HepG2 (cell line): ENCODE data around the gene PPP1R15A. TPM values are rescaled to one million over a fixed set of nuclear protein-coding genes. Genes with fewer than 3 reads are reported as not detected.
A peak's percentile ranks its signal among the peaks of the same experiment; 100 is the strongest.

Experiments used
- ATF7 ChIP-seq, 2 experiments: fragments of 450-650 bp in 1 of 2; sonication (generic) in 1 of 2; formaldehyde crosslinking in 1 of 2; IDR thresholded peaks; 2 replicates each; pipeline versions ENCODE4 v1.4.0 to v1.6.1; 2016 to 2020; ENCODE audit warnings: antibody characterized with exemption in 1 of 2, mild to moderate bottlenecking in 1 of 2, missing genetic modification reagents in 1 of 2
- BRCA1 ChIP-seq: sonication (generic); formaldehyde crosslinking; IDR thresholded peaks from 2 replicates; pipeline ENCODE4 v1.4.0; 2020; ENCODE audit warnings: missing genetic modification reagents
- HHEX ChIP-seq: IDR thresholded peaks from 2 replicates; pipeline ENCODE4 v1.6.1; 2016; ENCODE audit warnings: control low read depth
- HOXA7 ChIP-seq: sonication (generic); formaldehyde crosslinking; IDR thresholded peaks from 2 replicates; pipeline ENCODE4 v1.8.1; 2022; ENCODE audit warnings: mild to moderate bottlenecking, missing genetic modification reagents, moderate library complexity
- ISL2 ChIP-seq: sonication (generic); formaldehyde crosslinking; IDR thresholded peaks from 2 replicates; pipeline ENCODE4 v1.5.0; 2020; ENCODE audit warnings: missing genetic modification reagents
- NCOA1 ChIP-seq: sonication (generic); formaldehyde crosslinking; IDR thresholded peaks from 2 replicates; pipeline ENCODE4 v1.9.0; 2021; ENCODE audit warnings: missing genetic modification reagents
- PAWR ChIP-seq: sonication (generic); formaldehyde crosslinking; IDR thresholded peaks from 2 replicates; pipeline ENCODE4 v1.4.0; 2020; ENCODE audit warnings: missing genetic modification reagents, mild to moderate bottlenecking, borderline replicate concordance
- PLRG1 ChIP-seq: fragments of 450-650 bp; conservative IDR thresholded peaks from 2 replicates; pipeline ENCODE4 v1.6.1; 2016
- SAFB2 ChIP-seq: sonication (generic); formaldehyde crosslinking; IDR thresholded peaks from 2 replicates; pipeline ENCODE4 v1.5.1; 2020; ENCODE audit warnings: missing genetic modification reagents, low read depth, mild to moderate bottlenecking, borderline replicate concordance
- SOX13 ChIP-seq, 3 experiments: fragments of 450-650 bp in 1 of 3; sonication (generic) in 1 of 3; formaldehyde crosslinking in 1 of 3; IDR thresholded peaks in 2 of 3; conservative IDR thresholded peaks in 1 of 3; 2 replicates each; pipeline versions ENCODE4 v1.5.0 to v1.6.1; 2016 to 2020; ENCODE audit warnings: antibody characterized with exemption in 1 of 3, mild to moderate bottlenecking in 1 of 3, missing compliant biosample characterization in 1 of 3, missing genetic modification reagents in 1 of 3, moderate library complexity in 1 of 3
- TBX2 ChIP-seq: sonication (generic); formaldehyde crosslinking; IDR thresholded peaks from 2 replicates; pipeline ENCODE4 v1.5.0; 2020; ENCODE audit warnings: missing genetic modification reagents, mild to moderate bottlenecking, borderline replicate concordance
- TOPORS ChIP-seq: sonication (generic); formaldehyde crosslinking; IDR thresholded peaks from 2 replicates; pipeline ENCODE4 v1.8.0; 2023; ENCODE audit warnings: mild to moderate bottlenecking, missing genetic modification reagents
- ZNF431 ChIP-seq: sonication (generic); formaldehyde crosslinking; IDR thresholded peaks from 2 replicates; pipeline ENCODE4 v1.9.0; 2022; ENCODE audit warnings: missing genetic modification reagents, low read depth, mild to moderate bottlenecking, borderline replicate concordance
- polyA plus RNA-seq, 8 experiments: library from polyadenylated mRNA; depleted of rRNA in 3 of 8; stranded (reverse) in 7 of 8; unstranded in 1 of 8; fragments of >200 nt; fragmentation: Illumina TruSeq in 4 of 8; extraction: Trizol in 4 of 8; gene quantifications; 2 replicates each; pipeline versions ENCODE4 v1.2.1 to v1.2.3, GENCODE V29; 2011 to 2016; ENCODE audit warnings: low read depth in 4 of 8, missing spikeins in 1 of 8, mixed read lengths in 1 of 8; ENCODE audit not compliant: insufficient read depth in 1 of 8
- total RNA-seq, 5 experiments: library from RNA; depleted of rRNA; stranded (reverse); fragments of >200 nt; fragmentation: Illumina TruSeq; extraction: Trizol; gene quantifications; 2 replicates each; pipeline ENCODE4 v1.2.3, GENCODE V29; 2016; ENCODE audit warnings: low read depth in 1 of 5
- TF ChIP-seq, protein P1 (sequence below): sonication (generic); formaldehyde crosslinking; conservative IDR thresholded peaks from 2 replicates; pipeline ENCODE4 v1.5.0; 2020; ENCODE audit warnings: missing genetic modification reagents
- TF ChIP-seq, protein P2 (sequence below): sonication (generic); formaldehyde crosslinking; IDR thresholded peaks from 2 replicates; pipeline ENCODE4 v1.5.0; 2020; ENCODE audit warnings: missing genetic modification reagents
- TF ChIP-seq, protein P3 (sequence below): sonication (generic); formaldehyde crosslinking; conservative IDR thresholded peaks from 2 replicates; pipeline ENCODE4 v1.4.0; 2020; ENCODE audit warnings: mild to moderate bottlenecking, missing genetic modification reagents, moderate library complexity
- TF ChIP-seq, protein P4 (sequence below): sonication (generic); formaldehyde crosslinking; IDR thresholded peaks from 2 replicates; pipeline ENCODE4 v1.5.0; 2020; ENCODE audit warnings: mild to moderate bottlenecking, missing genetic modification reagents, borderline replicate concordance
- TF ChIP-seq, protein P5 (sequence below): sonication (generic); formaldehyde crosslinking; IDR thresholded peaks from 2 replicates; pipeline ENCODE4 v1.5.0; 2020; ENCODE audit warnings: missing genetic modification reagents, mild to moderate bottlenecking, borderline replicate concordance

Gene PPP1R15A
- total and polyA plus RNA-seq, 2 of the 13 experiments (the other 11 are each of a cell fraction or from before 2014, with no cell fraction given): 15.6 to 18.5 TPM

DNA sequence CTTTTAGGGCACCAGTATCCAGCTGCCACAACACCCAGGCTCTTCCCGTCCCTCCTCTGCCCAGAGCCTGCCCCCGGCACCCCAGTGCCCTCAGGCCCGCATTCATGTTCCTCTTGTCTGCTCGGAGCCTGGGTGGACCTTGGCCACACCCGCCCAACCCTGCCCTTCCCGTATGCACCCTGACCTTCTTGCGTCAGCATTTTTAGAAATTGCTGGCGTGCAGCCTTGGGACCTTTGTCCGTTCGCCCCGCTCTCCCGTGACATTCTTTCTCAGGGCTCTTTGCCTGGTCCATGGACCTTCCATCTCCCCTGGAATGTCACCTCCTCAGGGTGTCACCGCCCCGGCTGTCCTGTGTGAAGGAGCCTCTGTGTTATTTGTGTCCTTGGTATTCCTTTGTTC, 35.5 kb downstream of the PPP1R15A start (continued):
- no peak for TF ChIP-seq BRCA1 (CRISPR knock-in tag)
- TF ChIP-seq, protein P1, sequence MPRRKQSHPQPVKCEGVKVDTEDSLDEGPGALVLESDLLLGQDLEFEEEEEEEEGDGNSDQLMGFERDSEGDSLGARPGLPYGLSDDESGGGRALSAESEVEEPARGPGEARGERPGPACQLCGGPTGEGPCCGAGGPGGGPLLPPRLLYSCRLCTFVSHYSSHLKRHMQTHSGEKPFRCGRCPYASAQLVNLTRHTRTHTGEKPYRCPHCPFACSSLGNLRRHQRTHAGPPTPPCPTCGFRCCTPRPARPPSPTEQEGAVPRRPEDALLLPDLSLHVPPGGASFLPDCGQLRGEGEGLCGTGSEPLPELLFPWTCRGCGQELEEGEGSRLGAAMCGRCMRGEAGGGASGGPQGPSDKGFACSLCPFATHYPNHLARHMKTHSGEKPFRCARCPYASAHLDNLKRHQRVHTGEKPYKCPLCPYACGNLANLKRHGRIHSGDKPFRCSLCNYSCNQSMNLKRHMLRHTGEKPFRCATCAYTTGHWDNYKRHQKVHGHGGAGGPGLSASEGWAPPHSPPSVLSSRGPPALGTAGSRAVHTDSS: no peak
- no peak for TF ChIP-seq TBX2 (CRISPR knock-in tag)
- TF ChIP-seq SOX13 (IDR thresholded peaks at IDR 0.05): peak; percentile 56
- peak in 1 of 2 experiments; percentile 78; a peak in 2 of 4 replicates for TF ChIP-seq SOX13 (CRISPR knock-in tag; conservative IDR thresholded peaks at IDR 0.05 in 1 of 2, IDR thresholded peaks at IDR 0.05 in 1 of 2)
- no peak for TF ChIP-seq ZNF431 (CRISPR knock-in tag)
- TF ChIP-seq, protein P2, sequence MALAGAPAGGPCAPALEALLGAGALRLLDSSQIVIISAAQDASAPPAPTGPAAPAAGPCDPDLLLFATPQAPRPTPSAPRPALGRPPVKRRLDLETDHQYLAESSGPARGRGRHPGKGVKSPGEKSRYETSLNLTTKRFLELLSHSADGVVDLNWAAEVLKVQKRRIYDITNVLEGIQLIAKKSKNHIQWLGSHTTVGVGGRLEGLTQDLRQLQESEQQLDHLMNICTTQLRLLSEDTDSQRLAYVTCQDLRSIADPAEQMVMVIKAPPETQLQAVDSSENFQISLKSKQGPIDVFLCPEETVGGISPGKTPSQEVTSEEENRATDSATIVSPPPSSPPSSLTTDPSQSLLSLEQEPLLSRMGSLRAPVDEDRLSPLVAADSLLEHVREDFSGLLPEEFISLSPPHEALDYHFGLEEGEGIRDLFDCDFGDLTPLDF (CRISPR knock-in tag): no peak
- no peak for TF ChIP-seq ATF7 (IDR thresholded peaks at IDR 0.05)
- TF ChIP-seq ATF7 (CRISPR knock-in tag; IDR thresholded peaks at IDR 0.05): peak; percentile 89
- TF ChIP-seq NCOA1 (CRISPR knock-in tag): no peak
- TF ChIP-seq, protein P3, sequence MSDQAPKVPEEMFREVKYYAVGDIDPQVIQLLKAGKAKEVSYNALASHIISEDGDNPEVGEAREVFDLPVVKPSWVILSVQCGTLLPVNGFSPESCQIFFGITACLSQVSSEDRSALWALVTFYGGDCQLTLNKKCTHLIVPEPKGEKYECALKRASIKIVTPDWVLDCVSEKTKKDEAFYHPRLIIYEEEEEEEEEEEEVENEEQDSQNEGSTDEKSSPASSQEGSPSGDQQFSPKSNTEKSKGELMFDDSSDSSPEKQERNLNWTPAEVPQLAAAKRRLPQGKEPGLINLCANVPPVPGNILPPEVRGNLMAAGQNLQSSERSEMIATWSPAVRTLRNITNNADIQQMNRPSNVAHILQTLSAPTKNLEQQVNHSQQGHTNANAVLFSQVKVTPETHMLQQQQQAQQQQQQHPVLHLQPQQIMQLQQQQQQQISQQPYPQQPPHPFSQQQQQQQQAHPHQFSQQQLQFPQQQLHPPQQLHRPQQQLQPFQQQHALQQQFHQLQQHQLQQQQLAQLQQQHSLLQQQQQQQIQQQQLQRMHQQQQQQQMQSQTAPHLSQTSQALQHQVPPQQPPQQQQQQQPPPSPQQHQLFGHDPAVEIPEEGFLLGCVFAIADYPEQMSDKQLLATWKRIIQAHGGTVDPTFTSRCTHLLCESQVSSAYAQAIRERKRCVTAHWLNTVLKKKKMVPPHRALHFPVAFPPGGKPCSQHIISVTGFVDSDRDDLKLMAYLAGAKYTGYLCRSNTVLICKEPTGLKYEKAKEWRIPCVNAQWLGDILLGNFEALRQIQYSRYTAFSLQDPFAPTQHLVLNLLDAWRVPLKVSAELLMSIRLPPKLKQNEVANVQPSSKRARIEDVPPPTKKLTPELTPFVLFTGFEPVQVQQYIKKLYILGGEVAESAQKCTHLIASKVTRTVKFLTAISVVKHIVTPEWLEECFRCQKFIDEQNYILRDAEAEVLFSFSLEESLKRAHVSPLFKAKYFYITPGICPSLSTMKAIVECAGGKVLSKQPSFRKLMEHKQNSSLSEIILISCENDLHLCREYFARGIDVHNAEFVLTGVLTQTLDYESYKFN (CRISPR knock-in tag): peak; percentile 89
- TF ChIP-seq, protein P4, sequence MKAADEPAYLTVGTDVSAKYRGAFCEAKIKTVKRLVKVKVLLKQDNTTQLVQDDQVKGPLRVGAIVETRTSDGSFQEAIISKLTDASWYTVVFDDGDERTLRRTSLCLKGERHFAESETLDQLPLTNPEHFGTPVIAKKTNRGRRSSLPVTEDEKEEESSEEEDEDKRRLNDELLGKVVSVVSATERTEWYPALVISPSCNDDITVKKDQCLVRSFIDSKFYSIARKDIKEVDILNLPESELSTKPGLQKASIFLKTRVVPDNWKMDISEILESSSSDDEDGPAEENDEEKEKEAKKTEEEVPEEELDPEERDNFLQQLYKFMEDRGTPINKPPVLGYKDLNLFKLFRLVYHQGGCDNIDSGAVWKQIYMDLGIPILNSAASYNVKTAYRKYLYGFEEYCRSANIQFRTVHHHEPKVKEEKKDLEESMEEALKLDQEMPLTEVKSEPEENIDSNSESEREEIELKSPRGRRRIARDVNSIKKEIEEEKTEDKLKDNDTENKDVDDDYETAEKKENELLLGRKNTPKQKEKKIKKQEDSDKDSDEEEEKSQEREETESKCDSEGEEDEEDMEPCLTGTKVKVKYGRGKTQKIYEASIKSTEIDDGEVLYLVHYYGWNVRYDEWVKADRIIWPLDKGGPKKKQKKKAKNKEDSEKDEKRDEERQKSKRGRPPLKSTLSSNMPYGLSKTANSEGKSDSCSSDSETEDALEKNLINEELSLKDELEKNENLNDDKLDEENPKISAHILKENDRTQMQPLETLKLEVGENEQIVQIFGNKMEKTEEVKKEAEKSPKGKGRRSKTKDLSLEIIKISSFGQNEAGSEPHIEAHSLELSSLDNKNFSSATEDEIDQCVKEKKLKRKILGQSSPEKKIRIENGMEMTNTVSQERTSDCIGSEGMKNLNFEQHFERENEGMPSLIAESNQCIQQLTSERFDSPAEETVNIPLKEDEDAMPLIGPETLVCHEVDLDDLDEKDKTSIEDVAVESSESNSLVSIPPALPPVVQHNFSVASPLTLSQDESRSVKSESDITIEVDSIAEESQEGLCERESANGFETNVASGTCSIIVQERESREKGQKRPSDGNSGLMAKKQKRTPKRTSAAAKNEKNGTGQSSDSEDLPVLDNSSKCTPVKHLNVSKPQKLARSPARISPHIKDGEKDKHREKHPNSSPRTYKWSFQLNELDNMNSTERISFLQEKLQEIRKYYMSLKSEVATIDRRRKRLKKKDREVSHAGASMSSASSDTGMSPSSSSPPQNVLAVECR (CRISPR knock-in tag): peak; percentile 72; the same call in 1 of the 2 replicates
- no peak for TF ChIP-seq PLRG1
- TF ChIP-seq, protein P5, sequence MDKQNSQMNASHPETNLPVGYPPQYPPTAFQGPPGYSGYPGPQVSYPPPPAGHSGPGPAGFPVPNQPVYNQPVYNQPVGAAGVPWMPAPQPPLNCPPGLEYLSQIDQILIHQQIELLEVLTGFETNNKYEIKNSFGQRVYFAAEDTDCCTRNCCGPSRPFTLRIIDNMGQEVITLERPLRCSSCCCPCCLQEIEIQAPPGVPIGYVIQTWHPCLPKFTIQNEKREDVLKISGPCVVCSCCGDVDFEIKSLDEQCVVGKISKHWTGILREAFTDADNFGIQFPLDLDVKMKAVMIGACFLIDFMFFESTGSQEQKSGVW (CRISPR knock-in tag): no peak
- no peak for TF ChIP-seq SAFB2 (CRISPR knock-in tag)
- no peak for TF ChIP-seq HHEX (CRISPR knock-in tag)
- no peak for TF ChIP-seq PAWR (CRISPR knock-in tag)
- TF ChIP-seq ISL2: peak; percentile 33; the same call in 1 of the 2 replicates
- no peak for TF ChIP-seq HOXA7 (CRISPR knock-in tag)
- no peak for TF ChIP-seq TOPORS (CRISPR knock-in tag)
